ENCODE data around the gene GDF2. TPM values are rescaled to one million over a fixed set of nuclear protein-coding genes. Genes with fewer than 3 reads are reported as not detected.
A peak's percentile ranks its signal among the peaks of the same experiment; 100 is the strongest.

The GDF2 gene
- total RNA-seq, 1 experiment from 2014 or later, result not detected

DNA sequence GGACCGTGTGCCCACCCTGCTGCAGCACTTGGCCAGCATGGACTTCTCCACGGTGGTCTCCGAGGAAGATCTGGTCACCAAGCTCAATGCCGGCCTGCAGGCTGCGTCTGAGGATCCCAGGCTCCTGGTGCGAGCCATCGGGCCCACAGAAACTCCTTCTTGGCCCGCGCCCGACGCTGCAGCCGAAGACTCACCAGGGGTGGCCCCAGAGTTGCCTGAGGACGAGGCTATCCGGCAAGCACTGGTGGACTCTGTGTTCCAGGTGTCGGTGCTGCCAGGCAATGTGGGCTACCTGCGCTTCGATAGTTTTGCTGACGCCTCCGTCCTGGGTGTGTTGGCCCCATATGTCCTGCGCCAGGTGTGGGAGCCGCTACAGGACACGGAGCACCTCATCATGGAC is 27.3 kb downstream of the GDF2 start:
- no peak for DNase-seq
- no peaks in the 10 kb centered on the region; the same call in 1 of the 2 replicates for H3K4me1 ChIP-seq
- Mint-ChIP-seq H3K36me3 (ENCODE audit: insufficient read depth, unreplicated experiment) (no peaks in the 10 kb centered on the region), H3K27ac (ENCODE audit: unreplicated experiment) (no peak overlapping the region), H3K4me1 (ENCODE audit: low read depth, unreplicated experiment) (no peaks in the 10 kb centered on the region), H3K27me3 (ENCODE audit: insufficient read depth, unreplicated experiment) (no peaks in the 10 kb centered on the region), H3K9me3 (ENCODE audit: unreplicated experiment) (no peaks in the 10 kb centered on the region), H3K4me3 (ENCODE audit: unreplicated experiment) (no peak overlapping the region)
- CTCF ChIA-PET, result no interaction called here
- POLR2A ChIA-PET, result no interaction called here
- TF ChIP-seq, protein P1, sequence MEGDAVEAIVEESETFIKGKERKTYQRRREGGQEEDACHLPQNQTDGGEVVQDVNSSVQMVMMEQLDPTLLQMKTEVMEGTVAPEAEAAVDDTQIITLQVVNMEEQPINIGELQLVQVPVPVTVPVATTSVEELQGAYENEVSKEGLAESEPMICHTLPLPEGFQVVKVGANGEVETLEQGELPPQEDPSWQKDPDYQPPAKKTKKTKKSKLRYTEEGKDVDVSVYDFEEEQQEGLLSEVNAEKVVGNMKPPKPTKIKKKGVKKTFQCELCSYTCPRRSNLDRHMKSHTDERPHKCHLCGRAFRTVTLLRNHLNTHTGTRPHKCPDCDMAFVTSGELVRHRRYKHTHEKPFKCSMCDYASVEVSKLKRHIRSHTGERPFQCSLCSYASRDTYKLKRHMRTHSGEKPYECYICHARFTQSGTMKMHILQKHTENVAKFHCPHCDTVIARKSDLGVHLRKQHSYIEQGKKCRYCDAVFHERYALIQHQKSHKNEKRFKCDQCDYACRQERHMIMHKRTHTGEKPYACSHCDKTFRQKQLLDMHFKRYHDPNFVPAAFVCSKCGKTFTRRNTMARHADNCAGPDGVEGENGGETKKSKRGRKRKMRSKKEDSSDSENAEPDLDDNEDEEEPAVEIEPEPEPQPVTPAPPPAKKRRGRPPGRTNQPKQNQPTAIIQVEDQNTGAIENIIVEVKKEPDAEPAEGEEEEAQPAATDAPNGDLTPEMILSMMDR (IDR thresholded peaks at IDR 0.05; ENCODE audit: insufficient read depth in 1 of 2, low read depth in 1 of 2, low read length in 1 of 2, severe bottlenecking in 1 of 2, unreplicated experiment in 1 of 2), result no peak
- H3K4me3 ChIP-seq (ENCODE audit: low read depth, low read length), result no peak overlapping the region
- BruUV-seq (replicated peaks), result no TSS peak
- H3K27me3 ChIP-seq (replicated peaks; ENCODE audit: control insufficient read depth, insufficient read depth, low read length), result no peaks in the 10 kb centered on the region
- intact Hi-C loops (cut with micrococcal nuclease; ENCODE audit: unreplicated experiment), result no loop called here
- no peaks in the 10 kb centered on the region for H3K36me3 ChIP-seq (ENCODE audit: control insufficient read depth, insufficient read depth, low read length)
- H3K9me3 ChIP-seq, result no peaks in the 10 kb centered on the region

DNA sequence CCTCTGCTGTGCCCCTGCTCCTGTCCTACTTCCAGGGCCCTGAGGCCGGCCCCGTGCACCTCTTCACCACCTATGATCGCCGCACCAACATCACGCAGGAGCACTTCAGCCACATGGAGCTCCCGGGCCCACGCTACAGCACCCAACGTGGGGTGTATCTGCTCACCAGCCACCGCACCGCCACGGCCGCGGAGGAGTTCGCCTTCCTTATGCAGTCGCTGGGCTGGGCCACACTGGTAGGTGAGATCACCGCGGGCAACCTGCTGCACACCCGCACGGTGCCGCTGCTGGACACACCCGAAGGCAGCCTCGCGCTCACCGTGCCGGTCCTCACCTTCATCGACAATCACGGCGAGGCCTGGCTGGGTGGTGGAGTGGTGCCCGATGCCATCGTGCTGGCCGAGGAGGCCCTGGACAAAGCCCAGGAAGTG is 27.7 kb downstream of the GDF2 start:
- BruUV-seq (replicated peaks), result no TSS peak
- Histone ChIP-seq H3K4me1 (no peaks in the 10 kb centered on the region; the same call in 1 of the 2 replicates), H3K36me3 (ENCODE audit: control insufficient read depth, insufficient read depth, low read length) (no peaks in the 10 kb centered on the region), H3K27me3 (replicated peaks; ENCODE audit: control insufficient read depth, insufficient read depth, low read length) (no peaks in the 10 kb centered on the region), H3K4me3 (ENCODE audit: low read depth, low read length) (no peak overlapping the region), H3K9me3 (no peaks in the 10 kb centered on the region)
- ChIA-PET POLR2A (no interaction called here), CTCF (no interaction called here)
- no peaks in the 10 kb centered on the region for H3K27me3 Mint-ChIP-seq (ENCODE audit: insufficient read depth, unreplicated experiment)
- intact Hi-C loops (cut with micrococcal nuclease; ENCODE audit: unreplicated experiment), result no loop called here
- TF ChIP-seq, protein P1 (IDR thresholded peaks at IDR 0.05; ENCODE audit: insufficient read depth in 1 of 2, low read depth in 1 of 2, low read length in 1 of 2, severe bottlenecking in 1 of 2, unreplicated experiment in 1 of 2), result no peak
- H3K36me3 Mint-ChIP-seq (ENCODE audit: insufficient read depth, unreplicated experiment), result no peaks in the 10 kb centered on the region
- H3K4me1 Mint-ChIP-seq (ENCODE audit: low read depth, unreplicated experiment), result no peaks in the 10 kb centered on the region
- DNase-seq, result peak in 1 of 2 experiments; percentile 33
- H3K9me3 Mint-ChIP-seq (ENCODE audit: unreplicated experiment), result no peaks in the 10 kb centered on the region
- H3K4me3 Mint-ChIP-seq (ENCODE audit: unreplicated experiment), result no peak overlapping the region
- H3K27ac Mint-ChIP-seq (ENCODE audit: unreplicated experiment), result no peak overlapping the region

DNA sequence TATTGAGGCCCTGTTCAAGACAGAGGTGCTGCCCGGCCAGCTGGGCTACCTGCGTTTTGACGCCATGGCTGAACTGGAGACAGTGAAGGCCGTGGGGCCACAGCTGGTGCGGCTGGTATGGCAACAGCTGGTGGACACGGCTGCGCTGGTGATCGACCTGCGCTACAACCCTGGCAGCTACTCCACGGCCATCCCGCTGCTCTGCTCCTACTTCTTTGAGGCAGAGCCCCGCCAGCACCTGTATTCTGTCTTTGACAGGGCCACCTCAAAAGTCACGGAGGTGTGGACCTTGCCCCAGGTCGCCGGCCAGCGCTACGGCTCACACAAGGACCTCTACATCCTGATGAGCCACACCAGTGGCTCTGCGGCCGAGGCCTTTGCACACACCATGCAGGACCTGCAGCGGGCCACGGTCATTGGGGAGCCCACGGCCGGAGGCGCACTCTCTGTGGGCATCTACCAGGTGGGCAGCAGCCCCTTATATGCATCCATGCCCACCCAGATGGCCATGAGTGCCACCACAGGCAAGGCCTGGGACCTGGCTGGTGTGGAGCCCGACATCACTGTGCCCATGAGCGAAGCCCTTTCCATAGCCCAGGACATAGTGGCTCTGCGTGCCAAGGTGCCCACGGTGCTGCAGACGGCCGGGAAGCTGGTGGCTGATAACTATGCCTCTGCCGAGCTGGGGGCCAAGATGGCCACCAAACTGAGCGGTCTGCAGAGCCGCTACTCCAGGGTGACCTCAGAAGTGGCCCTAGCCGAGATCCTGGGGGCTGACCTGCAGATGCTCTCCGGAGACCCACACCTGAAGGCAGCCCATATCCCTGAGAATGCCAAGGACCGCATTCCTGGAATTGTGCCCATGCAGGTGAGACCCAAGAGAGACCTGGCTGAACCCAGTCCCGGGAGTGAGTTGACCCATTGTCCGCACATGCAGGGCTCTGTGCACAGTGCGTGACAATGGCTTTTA is 28.7 kb downstream of the GDF2 start:
- Mint-ChIP-seq H3K9me3 (ENCODE audit: unreplicated experiment) (no peaks in the 10 kb centered on the region), H3K36me3 (ENCODE audit: insufficient read depth, unreplicated experiment) (no peaks in the 10 kb centered on the region), H3K27ac (ENCODE audit: unreplicated experiment) (no peak overlapping the region), H3K4me1 (ENCODE audit: low read depth, unreplicated experiment) (no peaks in the 10 kb centered on the region), H3K4me3 (ENCODE audit: unreplicated experiment) (no peak overlapping the region), H3K27me3 (ENCODE audit: insufficient read depth, unreplicated experiment) (no peaks in the 10 kb centered on the region)
- TF ChIP-seq, protein P1 (IDR thresholded peaks at IDR 0.05; ENCODE audit: insufficient read depth in 1 of 2, low read depth in 1 of 2, low read length in 1 of 2, severe bottlenecking in 1 of 2, unreplicated experiment in 1 of 2), result no peak
- Histone ChIP-seq H3K27me3 (replicated peaks; ENCODE audit: control insufficient read depth, insufficient read depth, low read length) (no peaks in the 10 kb centered on the region), H3K4me1 (no peaks in the 10 kb centered on the region; the same call in 1 of the 2 replicates), H3K36me3 (ENCODE audit: control insufficient read depth, insufficient read depth, low read length) (no peaks in the 10 kb centered on the region), H3K9me3 (no peaks in the 10 kb centered on the region), H3K4me3 (ENCODE audit: low read depth, low read length) (no peak overlapping the region)
- intact Hi-C loops (cut with micrococcal nuclease; ENCODE audit: unreplicated experiment), result no loop called here
- DNase-seq, result peak in 1 of 2 experiments; percentile 31
- CTCF ChIA-PET, result interaction anchor here (1.1 kb wide), 1 partner anchor 27 kb away, joined by 3 read pairs; no protein-coding TSS in a partner anchor
- BruUV-seq (replicated peaks), result no TSS peak
- POLR2A ChIA-PET, result no interaction called here
